ENCODE measurements around the gene DYDC1.

GRCh38 chr10:80365510-80365909 lies 9.0 kb upstream of the DYDC1 start:
- TF ChIP-seq ZBTB33 (IDR thresholded peaks at IDR 0.05; ENCODE audit: borderline replicate concordance, low read depth) (no peak), EP300 (IDR thresholded peaks at IDR 0.05; ENCODE audit: borderline replicate concordance in 1 of 2, low read depth in 1 of 2, low read length in 1 of 2) (no peak), TCF12 (IDR thresholded peaks at IDR 0.05) (no peak), USF2 (IDR thresholded peaks at IDR 0.05; ENCODE audit: borderline replicate concordance, low read depth, low read length) (no peak), POLR2AphosphoS5 (IDR thresholded peaks at IDR 0.05; ENCODE audit: low read depth, low read length) (no peak), TAF1 (IDR thresholded peaks at IDR 0.05; ENCODE audit: borderline replicate concordance, low read depth, low read length) (no peak), CTCF (IDR thresholded peaks at IDR 0.05) (no peak)
